Measurements from ENCODE around the gene ZNF584.

ZNF584 gene

GRCh38 chr19:58408152-58409009, at the start of gene ZNF584:
ZNF584 (plus strand) TSS chr19:58408649; CDS start chr19:58409148, 499 bp downstream.
- H3K79me2 ChIP-seq (ENCODE audit: insufficient read depth, low read depth) = 0 out of 2 replicates have a peak, but pooled peaks cover 8% of the 10 kb centered on the region
- H3K4me2 ChIP-seq = peak within 1 kb of the TSS; percentile 98
- no peaks in the 10 kb centered on the region for H4K20me1 ChIP-seq (ENCODE audit: insufficient read depth)
- H3K27me3 ChIP-seq (ENCODE audit: insufficient read depth, low read depth) = no peaks in the 10 kb centered on the region
- no peaks in the 10 kb centered on the region for H3K36me3 ChIP-seq (ENCODE audit: insufficient read depth)
- H3K4me1 ChIP-seq (ENCODE audit: low read depth, poor library complexity, severe bottlenecking) = peaks cover 20% of the 10 kb centered on the region
- TF ChIP-seq CTCF (conservative IDR thresholded peaks at IDR 0.05; ENCODE audit: low read depth, low read length) = 0 out of 2 replicates have a peak, but pooled peaks have one; percentile 25
- peak within 1 kb of the TSS; percentile 81 for H2AFZ ChIP-seq (ENCODE audit: low read depth)
- peak within 1 kb of the TSS; percentile 77 for H3K4me3 ChIP-seq (IDR thresholded peaks at IDR 0.05; ENCODE audit: insufficient read depth, low read depth, low read length)
- H3K27ac ChIP-seq = peak within 1 kb of the TSS; percentile 47
- peak within 1 kb of the TSS; percentile 65 for H3K9ac ChIP-seq

GRCh38 chr19:58361900-58362271, 46.6 kb upstream of the ZNF584 start:
- Histone ChIP-seq H3K4me3 (IDR thresholded peaks at IDR 0.05; ENCODE audit: insufficient read depth, low read depth, low read length) (no peak overlapping the region), H3K4me1 (ENCODE audit: low read depth, poor library complexity, severe bottlenecking) (no peaks in the 10 kb centered on the region), H4K20me1 (ENCODE audit: insufficient read depth) (no peaks in the 10 kb centered on the region), H3K4me2 (peak overlapping the region; percentile 48), H3K27me3 (ENCODE audit: insufficient read depth, low read depth) (no peaks in the 10 kb centered on the region), H3K27ac (peak overlapping the region; percentile 63), H3K36me3 (ENCODE audit: insufficient read depth) (no peaks in the 10 kb centered on the region), H2AFZ (ENCODE audit: low read depth) (peak overlapping the region; percentile 85), H3K79me2 (ENCODE audit: insufficient read depth, low read depth) (no peaks in the 10 kb centered on the region), H3K9ac (peak overlapping the region; percentile 54; the same call in 1 of the 2 replicates)
- no peak for TF ChIP-seq CTCF (conservative IDR thresholded peaks at IDR 0.05; ENCODE audit: low read depth, low read length)

- Histone ChIP-seq H3K4me2 (peak within 1 kb of the TSS; percentile 48), H3K9ac (peak within 1 kb of the TSS; percentile 54; the same call in 1 of the 2 replicates), H3K4me3 (IDR thresholded peaks at IDR 0.05; ENCODE audit: insufficient read depth, low read depth, low read length) (no peak within 1 kb of the TSS), H2AFZ (ENCODE audit: low read depth) (peak within 1 kb of the TSS; percentile 85), H3K27ac (peak within 1 kb of the TSS; percentile 63), H3K27me3 (ENCODE audit: insufficient read depth, low read depth) (no peaks in the 10 kb centered on the region), H3K4me1 (ENCODE audit: low read depth, poor library complexity, severe bottlenecking) (no peaks in the 10 kb centered on the region), H3K36me3 (ENCODE audit: insufficient read depth) (no peaks in the 10 kb centered on the region), H4K20me1 (ENCODE audit: insufficient read depth) (no peaks in the 10 kb centered on the region), H3K79me2 (ENCODE audit: insufficient read depth, low read depth) (no peaks in the 10 kb centered on the region)
- TF ChIP-seq CTCF (conservative IDR thresholded peaks at IDR 0.05; ENCODE audit: low read depth, low read length) = no peak
These were observed 46.0 kb upstream of the ZNF584 start, which contains the start of gene ZNF497 for GRCh38 chr19:58362272-58362994. ZNF497 (minus strand) TSS chr19:58362751; CDS start chr19:58357635, 5,116 bp downstream.

GRCh38 chr19:58364146-58364545, 44.3 kb upstream of the ZNF584 start:
- no peak overlapping the region for H3K4me3 ChIP-seq (IDR thresholded peaks at IDR 0.05; ENCODE audit: insufficient read depth, low read depth, low read length)
- no peaks in the 10 kb centered on the region for H4K20me1 ChIP-seq (ENCODE audit: insufficient read depth)
- H3K36me3 ChIP-seq (ENCODE audit: insufficient read depth) = no peaks in the 10 kb centered on the region
- no peak overlapping the region for H3K9ac ChIP-seq
- H3K27ac ChIP-seq = no peak overlapping the region
- H2AFZ ChIP-seq (ENCODE audit: low read depth) = no peak overlapping the region
- H3K4me2 ChIP-seq = no peak overlapping the region
- H3K79me2 ChIP-seq (ENCODE audit: insufficient read depth, low read depth) = no peaks in the 10 kb centered on the region
- H3K4me1 ChIP-seq (ENCODE audit: low read depth, poor library complexity, severe bottlenecking) = no peaks in the 10 kb centered on the region
- H3K27me3 ChIP-seq (ENCODE audit: insufficient read depth, low read depth) = no peaks in the 10 kb centered on the region
- TF ChIP-seq CTCF (conservative IDR thresholded peaks at IDR 0.05; ENCODE audit: low read depth, low read length) = no peak

Measured in KMS-11 (cell line).